Type B pancreatic cell (in vitro differentiated cells): Measurements from ENCODE around the gene LTBP3. TPM values are rescaled to one million over a fixed set of nuclear protein-coding genes. Genes with fewer than 3 reads are reported as not detected.

Experiments
- DNase-seq: peaks from one replicate; pipeline ENCODE4 v3.0.0; 2021; ENCODE audit warnings: mixed read lengths; ENCODE audit not compliant: unreplicated experiment; ENCODE audit errors: extremely low spot score
- H3K27ac Mint-ChIP-seq: 2 replicates; pipeline ENCODE4 v1.8.0; 2021; ENCODE audit warnings: mild to moderate bottlenecking, mixed read lengths
- H3K27me3 Mint-ChIP-seq: 2 replicates; pipeline ENCODE4 v1.8.0; 2021; ENCODE audit warnings: mixed read lengths
- H3K36me3 Mint-ChIP-seq: 2 replicates; pipeline ENCODE4 v1.8.0; 2021; ENCODE audit warnings: mixed read lengths
- H3K4me1 Mint-ChIP-seq: one replicate; pipeline ENCODE4 v1.8.0; 2021; ENCODE audit warnings: mixed read lengths; ENCODE audit not compliant: unreplicated experiment
- H3K4me3 Mint-ChIP-seq: 2 replicates; pipeline ENCODE4 v1.8.0; 2021; ENCODE audit warnings: mild to moderate bottlenecking, mixed read lengths
- H3K9me3 Mint-ChIP-seq: 2 replicates; pipeline ENCODE4 v1.8.0; 2021; ENCODE audit warnings: mixed read lengths
- total RNA-seq: library from RNA; stranded (reverse); gene quantifications from 2 replicates; pipeline ENCODE4 v1.2.1, GENCODE V29; 2021; ENCODE audit warnings: low replicate concordance
- TF ChIP-seq, protein P1 (sequence below): fragments of 200-600 bp; sonication (generic); conservative IDR thresholded peaks from 2 replicates; pipeline ENCODE4 v1.5.0; 2021; ENCODE audit warnings: antibody characterized with exemption, mild to moderate bottlenecking

LTBP3 gene
- total RNA-seq, 1 donor from 2014 or later, result 71.8 TPM

- TF ChIP-seq, protein P1, sequence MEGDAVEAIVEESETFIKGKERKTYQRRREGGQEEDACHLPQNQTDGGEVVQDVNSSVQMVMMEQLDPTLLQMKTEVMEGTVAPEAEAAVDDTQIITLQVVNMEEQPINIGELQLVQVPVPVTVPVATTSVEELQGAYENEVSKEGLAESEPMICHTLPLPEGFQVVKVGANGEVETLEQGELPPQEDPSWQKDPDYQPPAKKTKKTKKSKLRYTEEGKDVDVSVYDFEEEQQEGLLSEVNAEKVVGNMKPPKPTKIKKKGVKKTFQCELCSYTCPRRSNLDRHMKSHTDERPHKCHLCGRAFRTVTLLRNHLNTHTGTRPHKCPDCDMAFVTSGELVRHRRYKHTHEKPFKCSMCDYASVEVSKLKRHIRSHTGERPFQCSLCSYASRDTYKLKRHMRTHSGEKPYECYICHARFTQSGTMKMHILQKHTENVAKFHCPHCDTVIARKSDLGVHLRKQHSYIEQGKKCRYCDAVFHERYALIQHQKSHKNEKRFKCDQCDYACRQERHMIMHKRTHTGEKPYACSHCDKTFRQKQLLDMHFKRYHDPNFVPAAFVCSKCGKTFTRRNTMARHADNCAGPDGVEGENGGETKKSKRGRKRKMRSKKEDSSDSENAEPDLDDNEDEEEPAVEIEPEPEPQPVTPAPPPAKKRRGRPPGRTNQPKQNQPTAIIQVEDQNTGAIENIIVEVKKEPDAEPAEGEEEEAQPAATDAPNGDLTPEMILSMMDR, result no peak
- peaks cover 10% of the 10 kb centered on the region for H3K4me1 Mint-ChIP-seq
- H3K36me3 Mint-ChIP-seq, result no peaks in the 10 kb centered on the region
- H3K27ac Mint-ChIP-seq, result no peak overlapping the region
- H3K4me3 Mint-ChIP-seq, result peak overlapping the region; percentile 47
- H3K9me3 Mint-ChIP-seq, result no peaks in the 10 kb centered on the region
- DNase-seq, result no peak
- H3K27me3 Mint-ChIP-seq, result peaks cover 15% of the 10 kb centered on the region
Observed at GRCh38 chr11:65592858-65593517, 34.8 kb upstream of the LTBP3 start.

- Mint-ChIP-seq H3K36me3 (no peaks in the 10 kb centered on the region), H3K27me3 (peaks cover 15% of the 10 kb centered on the region), H3K27ac (no peak overlapping the region), H3K4me1 (peaks cover 10% of the 10 kb centered on the region), H3K9me3 (no peaks in the 10 kb centered on the region), H3K4me3 (peak overlapping the region; percentile 57)
- TF ChIP-seq, protein P1, result peak; percentile 58
- DNase-seq, result no peak
Observed at GRCh38 chr11:65591939-65592857, 34.0 kb upstream of the LTBP3 start.

DNA sequence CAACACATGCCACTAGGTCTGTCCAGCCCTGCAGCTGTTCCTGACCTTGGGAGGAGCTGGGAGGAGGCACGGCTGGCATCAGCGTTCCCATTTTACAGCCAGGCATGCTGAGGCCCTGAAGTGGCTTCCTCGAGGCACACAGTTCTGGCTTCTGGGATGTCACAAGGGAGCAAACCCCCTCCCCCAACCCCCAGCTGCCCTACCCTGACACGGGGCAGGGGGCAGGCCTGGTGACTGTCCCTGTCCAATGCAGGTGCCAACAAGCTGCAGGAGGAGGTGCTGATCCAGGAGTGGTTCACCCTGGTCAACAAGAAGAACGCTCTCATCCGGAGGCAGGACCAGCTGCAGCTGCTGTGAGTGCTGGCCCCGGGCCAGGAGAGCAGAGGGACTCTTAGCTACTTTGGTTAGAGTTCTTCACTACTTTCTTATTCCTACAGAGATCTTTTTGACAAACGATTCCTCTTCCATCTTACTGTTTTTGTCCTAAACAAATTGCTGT is 32.1 kb upstream of the LTBP3 start:
- peaks cover 20% of the 10 kb centered on the region for H3K27me3 Mint-ChIP-seq
- H3K9me3 Mint-ChIP-seq, result no peaks in the 10 kb centered on the region
- DNase-seq, result no peak
- peaks cover 17% of the 10 kb centered on the region for H3K4me1 Mint-ChIP-seq
- no peaks in the 10 kb centered on the region for H3K36me3 Mint-ChIP-seq
- no peak overlapping the region for H3K27ac Mint-ChIP-seq
- peak overlapping the region; percentile 54 for H3K4me3 Mint-ChIP-seq
- TF ChIP-seq, protein P1, result no peak

- peaks cover 17% of the 10 kb centered on the region for H3K4me1 Mint-ChIP-seq
- DNase-seq, result no peak
- H3K27ac Mint-ChIP-seq, result no peak overlapping the region
- peaks cover 20% of the 10 kb centered on the region for H3K27me3 Mint-ChIP-seq
- TF ChIP-seq, protein P1, result no peak
- no peaks in the 10 kb centered on the region for H3K36me3 Mint-ChIP-seq
- no peaks in the 10 kb centered on the region for H3K9me3 Mint-ChIP-seq
- no peak overlapping the region for H3K4me3 Mint-ChIP-seq
Observed at GRCh38 chr11:65589444-65590239, 31.5 kb upstream of the LTBP3 start.
